ENCODE results near the gene SIGLECL1. TPM values are rescaled to one million over a fixed set of nuclear protein-coding genes. Genes with fewer than 3 reads are reported as not detected.

SIGLECL1 gene
- polyA plus RNA-seq, 3 donors = not detected

GRCh38 chr19:51295382-51296126, 44.7 kb downstream of the SIGLECL1 start:
- no peak for DNase-seq

- DNase-seq = no peak
Measured at GRCh38 chr19:51296336-51297093, 45.6 kb downstream of the SIGLECL1 start.

GRCh38 chr19:51297406-51297805, 46.5 kb downstream of the SIGLECL1 start:
- DNase-seq = no peak

GRCh38 chr19:51301266-51301665, 50.4 kb downstream of the SIGLECL1 start:
- DNase-seq = no peak

GRCh38 chr19:51305479-51305878, 54.6 kb downstream of the SIGLECL1 start:
- no peak for DNase-seq

- DNase-seq = no peak
Measured at GRCh38 chr19:51311351-51312257, 60.7 kb downstream of the SIGLECL1 start, which contains the start of gene IGLON5. IGLON5 (plus strand) TSS chr19:51311644; CDS start chr19:51311848, 204 bp downstream.

GRCh38 chr19:51316688-51317087, 65.8 kb downstream of the SIGLECL1 start:
- DNase-seq = no peak

- DNase-seq = no peak
Measured at GRCh38 chr19:51317376-51317775, 66.5 kb downstream of the SIGLECL1 start.

GRCh38 chr19:51317968-51318367, 67.1 kb downstream of the SIGLECL1 start:
- no peak for DNase-seq

Other genes with a start within 250 kb of the SIGLECL1 start
- gene KLK8, start 249.5 kb upstream of the SIGLECL1 start, polyA plus RNA-seq (ENCODE audit: insufficient read length in 3 of 3) = 1 to 10 TPM; 1.8 to 2.8 (median 2.8) TPM
- under 1 TPM; 0.16 to 0.36 (median 0.24) TPM for gene KLK10, start 231.4 kb upstream of the SIGLECL1 start, polyA plus RNA-seq (ENCODE audit: insufficient read length in 3 of 3)
- gene KLK11, start 224.5 kb upstream of the SIGLECL1 start, polyA plus RNA-seq (ENCODE audit: insufficient read length in 3 of 3) = under 1 TPM in 1 of 3 donors, not detected in 2; 0.14 TPM
- not detected for gene KLK12, start 216.1 kb upstream of the SIGLECL1 start, polyA plus RNA-seq (ENCODE audit: insufficient read length in 3 of 3)
- under 1 TPM; 0.24 to 0.65 (median 0.53) TPM for gene KLK13, start 186.0 kb upstream of the SIGLECL1 start, polyA plus RNA-seq (ENCODE audit: insufficient read length in 3 of 3)
- under 1 TPM; 0.14 to 0.32 (median 0.19) TPM for gene KLK14, start 168.2 kb upstream of the SIGLECL1 start, polyA plus RNA-seq (ENCODE audit: insufficient read length in 3 of 3)
- gene CTU1, start 142.7 kb upstream of the SIGLECL1 start, polyA plus RNA-seq (ENCODE audit: insufficient read length in 3 of 3) = 1 to 10 TPM; 3.0 to 5.1 (median 4.3) TPM
- gene SIGLEC9, start 126.2 kb upstream of the SIGLECL1 start, polyA plus RNA-seq (ENCODE audit: insufficient read length in 3 of 3) = 1 to 10 TPM; 1.5 to 1.8 (median 1.5) TPM
- gene SIGLEC7, start 108.8 kb upstream of the SIGLECL1 start, polyA plus RNA-seq (ENCODE audit: insufficient read length in 3 of 3) = under 1 TPM; 0.33 to 0.43 (median 0.36) TPM
- gene CD33, start 26.0 kb upstream of the SIGLECL1 start, polyA plus RNA-seq (ENCODE audit: insufficient read length in 3 of 3) = 1 to 10 TPM; 1.8 to 2.5 (median 2.3) TPM
- 1 to 10 TPM; 1.9 to 4.7 (median 3.5) TPM for gene IGLON5, start 60.6 kb downstream of the SIGLECL1 start, polyA plus RNA-seq (ENCODE audit: insufficient read length in 3 of 3)
- gene VSIG10L, start 91.1 kb downstream of the SIGLECL1 start, polyA plus RNA-seq (ENCODE audit: insufficient read length in 3 of 3) = 1 to 10 TPM; 4.1 to 5.8 (median 5.6) TPM
- 100 to 1,000 TPM; 143 to 171 (median 160) TPM for gene ETFB, start 115.3 kb downstream of the SIGLECL1 start, polyA plus RNA-seq (ENCODE audit: insufficient read length in 3 of 3)
- gene CLDND2, start 117.9 kb downstream of the SIGLECL1 start, polyA plus RNA-seq (ENCODE audit: insufficient read length in 3 of 3) = 1 to 10 TPM; 1.8 to 2.7 (median 2.6) TPM
- gene NKG7, start 121.6 kb downstream of the SIGLECL1 start, polyA plus RNA-seq (ENCODE audit: insufficient read length in 3 of 3) = 1 to 10 TPM; 1.6 to 2.1 (median 1.8) TPM
- under 1 TPM; 0.35 to 0.60 (median 0.44) TPM for gene LIM2, start 136.9 kb downstream of the SIGLECL1 start, polyA plus RNA-seq (ENCODE audit: insufficient read length in 3 of 3)
- under 1 TPM; 0.22 to 0.39 (median 0.36) TPM for gene C19orf84, start 139.5 kb downstream of the SIGLECL1 start, polyA plus RNA-seq (ENCODE audit: insufficient read length in 3 of 3)
- gene SIGLEC10, start 166.6 kb downstream of the SIGLECL1 start, polyA plus RNA-seq (ENCODE audit: insufficient read length in 3 of 3) = 1 to 10 TPM; 1.1 to 1.7 (median 1.6) TPM
- gene SIGLEC8, start 207.4 kb downstream of the SIGLECL1 start, polyA plus RNA-seq (ENCODE audit: insufficient read length in 3 of 3) = under 1 TPM in 1 of 3 donors, not detected in 2; 0.10 TPM
- gene CEACAM18, start 227.5 kb downstream of the SIGLECL1 start, polyA plus RNA-seq (ENCODE audit: insufficient read length in 3 of 3) = not detected

Data from renal pelvis (tissue), 4 donors.